Transverse colon (tissue), 4 donors: Measurements from ENCODE around the gene TMEM30B. TPM values are rescaled to one million over a fixed set of nuclear protein-coding genes. Genes with fewer than 3 reads are reported as not detected.

Source experiments
- DNase-seq: peaks from one replicate; pipeline ENCODE4 v3.0.0-alpha.2; 2019
- H3K27ac ChIP-seq, 4 donors: fragments of 200-600 bp; sonication (generic); 2 replicates each; pipeline ENCODE4 v1.5.1; 2016 to 2018; ENCODE audit warnings: inconsistent platforms in 4 of 4
- H3K27me3 ChIP-seq: fragments of 200-600 bp; sonication (generic); 2 replicates; pipeline ENCODE4 v1.5.1; 2017; ENCODE audit warnings: inconsistent platforms
- H3K36me3 ChIP-seq, 4 donors: fragments of 200-600 bp; sonication (generic); 2 replicates each; pipeline ENCODE4 v1.5.1; 2017 to 2019; ENCODE audit warnings: inconsistent platforms in 4 of 4
- H3K4me1 ChIP-seq, 4 donors: fragments of 200-600 bp; sonication (generic); 2 replicates each; pipeline ENCODE4 v1.5.1; 2017 to 2020; ENCODE audit warnings: inconsistent platforms in 4 of 4
- H3K4me3 ChIP-seq, 4 donors: fragments of 200-600 bp; sonication (generic); 1 replicate in 1 of 4; 2 replicates in 3 of 4; pipeline versions ENCODE4 v1.5.1 to v1.6.1; 2017 to 2019; ENCODE audit warnings: inconsistent platforms in 4 of 4
- H3K9me3 ChIP-seq, 2 donors: fragments of 200-600 bp; sonication (generic); 2 replicates each; pipeline ENCODE4 v1.5.1; 2017 to 2019; ENCODE audit warnings: inconsistent platforms in 2 of 2
- EP300 ChIP-seq: sonication (generic); formaldehyde crosslinking; IDR thresholded peaks from one replicate; pipeline ENCODE4 v1.6.1; 2017; ENCODE audit warnings: antibody characterized with exemption, low read depth
- POLR2A ChIP-seq: fragments of 450-650 bp; IDR thresholded peaks from one replicate; pipeline ENCODE4 v1.6.1; 2016; ENCODE audit warnings: antibody characterized with exemption, mild to moderate bottlenecking, moderate library complexity
- POLR2AphosphoS5 ChIP-seq, 3 donors: sonication (generic); formaldehyde crosslinking; IDR thresholded peaks; one replicate each; pipeline ENCODE4 v1.6.1; 2016; ENCODE audit warnings: antibody characterized with exemption in 3 of 3
- WGBS, 2 donors: methylation state at CpG; one replicate each; pipeline ENCODE4 v1.1.5; 2018; ENCODE audit warnings: low coverage in 1 of 2; 5-methylcytosine and 5-hydroxymethylcytosine counted together
- in situ Hi-C, 4 donors: fragments of 200-750 bp; cut with MboI; loops; one replicate each; pipeline versions ENCODE4 v1.15.0 to v1.15.1; 2017; ENCODE audit warnings: low sequenced_read_pairs in 3 of 4, low pct_ligation_motif_present in 1 of 4, low pct_unique_long_range_greater_than_20kb in 1 of 4
- intact Hi-C: fragments of 100-400 bp; cut with DNase I; formaldehyde crosslinking; loops from one replicate; pipeline ENCODE4 v1.15.1; 2023; ENCODE audit warnings: low total_unique reads
- total RNA-seq, 4 donors: library from RNA; depleted of rRNA; stranded (reverse); fragments of >200 nt; gene quantifications; one replicate each; pipeline ENCODE4 v1.1.0, GENCODE V29; 2016
- TF ChIP-seq, protein P1 (sequence below), 5 experiments: fragments of 200-600 bp in 3 of 5; fragments of 450-650 bp in 2 of 5; sonication (generic) in 3 of 5; IDR thresholded peaks; 1 replicate in 2 of 5; 2 replicates in 3 of 5; pipeline ENCODE4 v1.5.1; 2016 to 2017; ENCODE audit warnings: antibody characterized with exemption in 5 of 5, inconsistent platforms in 3 of 5, mild to moderate bottlenecking in 2 of 5, moderate library complexity in 1 of 5

The TMEM30B gene
- total RNA-seq, 4 donors from 2014 or later: 50.4 to 141 (median 71.2) TPM

DNA sequence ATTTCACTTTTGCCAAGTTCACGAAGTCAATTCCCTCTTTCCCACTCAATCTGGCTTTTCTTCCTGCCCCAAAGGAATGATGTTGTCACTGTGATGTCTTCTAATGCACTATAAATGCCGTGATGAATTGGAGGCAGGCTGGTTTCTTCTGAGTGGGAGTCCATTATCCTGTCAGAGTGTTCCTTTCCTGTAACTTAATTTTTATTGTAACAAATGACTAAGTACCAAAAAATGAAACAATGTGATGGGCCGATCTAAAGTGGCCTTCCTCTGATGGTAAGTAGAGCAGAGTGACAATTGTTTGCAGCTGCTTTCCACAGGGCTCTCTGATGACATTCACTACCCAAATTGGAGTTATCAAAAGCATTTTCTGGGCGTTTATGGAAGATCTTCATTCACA lies 22.2 kb downstream of the TMEM30B start:
- intact Hi-C loops (loop anchor here (5.0 kb wide), 1 partner anchor 637 kb away; no protein-coding TSS in a partner anchor), in situ Hi-C loops (loop anchor here in 3 of 4 donors (10.0 to 25.0 kb wide), 2 partner anchors 634 to 922 kb away; no protein-coding TSS in a partner anchor)
- Histone ChIP-seq H3K4me1 (no peaks in the 10 kb centered on the region), H3K9me3 (no peaks in the 10 kb centered on the region), H3K27me3 (peaks cover 20% of the 10 kb centered on the region), H3K27ac (no peak overlapping the region), H3K4me3 (no peak overlapping the region), H3K36me3 (no peaks in the 10 kb centered on the region)
- TF ChIP-seq, protein P1, sequence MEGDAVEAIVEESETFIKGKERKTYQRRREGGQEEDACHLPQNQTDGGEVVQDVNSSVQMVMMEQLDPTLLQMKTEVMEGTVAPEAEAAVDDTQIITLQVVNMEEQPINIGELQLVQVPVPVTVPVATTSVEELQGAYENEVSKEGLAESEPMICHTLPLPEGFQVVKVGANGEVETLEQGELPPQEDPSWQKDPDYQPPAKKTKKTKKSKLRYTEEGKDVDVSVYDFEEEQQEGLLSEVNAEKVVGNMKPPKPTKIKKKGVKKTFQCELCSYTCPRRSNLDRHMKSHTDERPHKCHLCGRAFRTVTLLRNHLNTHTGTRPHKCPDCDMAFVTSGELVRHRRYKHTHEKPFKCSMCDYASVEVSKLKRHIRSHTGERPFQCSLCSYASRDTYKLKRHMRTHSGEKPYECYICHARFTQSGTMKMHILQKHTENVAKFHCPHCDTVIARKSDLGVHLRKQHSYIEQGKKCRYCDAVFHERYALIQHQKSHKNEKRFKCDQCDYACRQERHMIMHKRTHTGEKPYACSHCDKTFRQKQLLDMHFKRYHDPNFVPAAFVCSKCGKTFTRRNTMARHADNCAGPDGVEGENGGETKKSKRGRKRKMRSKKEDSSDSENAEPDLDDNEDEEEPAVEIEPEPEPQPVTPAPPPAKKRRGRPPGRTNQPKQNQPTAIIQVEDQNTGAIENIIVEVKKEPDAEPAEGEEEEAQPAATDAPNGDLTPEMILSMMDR (IDR thresholded peaks at IDR 0.05): no peak
- TF ChIP-seq POLR2AphosphoS5 (IDR thresholded peaks at IDR 0.05): no peak
- TF ChIP-seq POLR2A: no peak
- TF ChIP-seq EP300: no peak
- DNase-seq: no peak
- WGBS, 2 donors: 45 to 63% methylated on average over 4 of the region's 4 CpGs

DNA sequence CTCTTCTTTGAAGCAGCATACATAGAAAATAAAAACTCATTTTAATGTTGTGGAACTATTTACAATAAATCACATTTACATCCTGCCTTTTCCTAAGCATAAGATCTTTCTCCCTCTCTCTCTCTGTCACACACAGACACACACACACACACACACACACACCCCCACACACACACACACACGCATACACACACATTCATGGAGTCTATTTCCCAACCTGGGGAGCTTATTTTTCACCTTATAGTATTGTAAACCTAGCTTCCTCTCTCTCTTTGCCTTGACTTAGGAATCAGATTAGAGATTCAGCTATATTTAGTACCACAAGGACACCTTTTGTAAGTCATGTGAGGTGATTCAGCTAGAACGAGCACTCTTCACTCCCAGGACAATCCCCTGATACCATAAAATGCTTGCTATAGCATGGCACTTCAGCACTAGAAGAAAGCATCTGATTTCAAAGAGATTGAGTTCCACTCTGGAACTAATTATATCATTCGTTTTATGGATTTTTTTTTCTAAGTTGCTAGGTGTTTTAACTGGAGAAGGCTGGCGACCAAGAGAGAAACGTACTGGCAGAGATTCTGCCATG lies 23.6 kb downstream of the TMEM30B start:
- Histone ChIP-seq H3K36me3 (no peaks in the 10 kb centered on the region), H3K4me3 (no peak overlapping the region), H3K27me3 (peaks cover 17% of the 10 kb centered on the region), H3K4me1 (no peaks in the 10 kb centered on the region), H3K9me3 (no peaks in the 10 kb centered on the region), H3K27ac (no peak overlapping the region)
- intact Hi-C loops (loop anchor here (5.0 kb wide), 1 partner anchor 635 kb away; no protein-coding TSS in a partner anchor), in situ Hi-C loops (loop anchor here in 3 of 4 donors (10.0 to 25.0 kb wide), 2 partner anchors 633 to 920 kb away; no protein-coding TSS in a partner anchor)
- 58 to 65% methylated on average over 4 to 5 of the region's 5 CpGs for WGBS, 2 donors
- DNase-seq: no peak
- no peak for TF ChIP-seq POLR2A
- TF ChIP-seq EP300: no peak
- TF ChIP-seq, protein P1 (IDR thresholded peaks at IDR 0.05): no peak
- no peak for TF ChIP-seq POLR2AphosphoS5 (IDR thresholded peaks at IDR 0.05)

- intact Hi-C loops (loop anchor here (5.0 kb wide), 1 partner anchor 635 kb away; no protein-coding TSS in a partner anchor), in situ Hi-C loops (loop anchor here in 3 of 4 donors (10.0 to 25.0 kb wide), 2 partner anchors 632 to 920 kb away; no protein-coding TSS in a partner anchor)
- Histone ChIP-seq H3K4me3 (no peak overlapping the region), H3K9me3 (no peaks in the 10 kb centered on the region), H3K27me3 (peaks cover 17% of the 10 kb centered on the region), H3K36me3 (no peaks in the 10 kb centered on the region), H3K4me1 (no peaks in the 10 kb centered on the region), H3K27ac (no peak overlapping the region)
- WGBS, 2 donors: 87 to 92% methylated on average over 6 of the region's 6 CpGs
- no peak for TF ChIP-seq POLR2AphosphoS5 (IDR thresholded peaks at IDR 0.05)
- no peak for TF ChIP-seq EP300
- TF ChIP-seq, protein P1 (IDR thresholded peaks at IDR 0.05): no peak
- TF ChIP-seq POLR2A: no peak
- DNase-seq: no peak
Measured at GRCh38 chr14:61256826-61257468, 24.2 kb downstream of the TMEM30B start.

DNA sequence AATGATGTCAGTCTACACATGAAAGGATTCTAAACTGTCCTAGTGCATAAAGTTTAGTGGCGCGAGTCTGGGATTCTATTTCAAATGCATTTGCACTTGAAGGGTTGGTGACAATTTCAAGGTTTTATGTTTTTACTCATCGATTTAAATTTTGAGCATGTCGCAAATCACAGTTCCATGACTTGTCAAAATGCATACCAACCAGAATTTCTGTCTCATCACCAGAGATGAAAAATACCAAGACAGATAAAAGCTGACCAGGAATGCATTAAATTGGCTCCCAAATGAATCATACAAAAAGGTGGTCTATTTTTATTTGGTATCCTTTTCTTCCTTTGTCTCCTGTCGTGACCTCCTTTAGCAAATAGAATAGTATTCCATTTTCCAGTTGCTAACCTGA lies 25.2 kb downstream of the TMEM30B start:
- 89 to 95% methylated on average over 4 to 5 of the region's 5 CpGs for WGBS, 2 donors
- Histone ChIP-seq H3K9me3 (no peaks in the 10 kb centered on the region), H3K4me3 (no peak overlapping the region), H3K27ac (no peak overlapping the region), H3K4me1 (no peaks in the 10 kb centered on the region), H3K27me3 (peaks cover 17% of the 10 kb centered on the region), H3K36me3 (no peaks in the 10 kb centered on the region)
- intact Hi-C loops (loop anchor here (5.0 kb wide), 1 partner anchor 634 kb away; no protein-coding TSS in a partner anchor), in situ Hi-C loops (loop anchor here in 3 of 4 donors (10.0 to 25.0 kb wide), 2 partner anchors 631 to 919 kb away; no protein-coding TSS in a partner anchor)
- TF ChIP-seq EP300: no peak
- TF ChIP-seq, protein P1 (IDR thresholded peaks at IDR 0.05): no peak
- no peak for TF ChIP-seq POLR2AphosphoS5 (IDR thresholded peaks at IDR 0.05)
- no peak for TF ChIP-seq POLR2A
- DNase-seq: no peak
